Mammary epithelial cell (primary cell): ENCODE results near the gene ACO1.

ENCODE experiments used
- EZH2 ChIP-seq: IDR thresholded peaks from 2 replicates; pipeline ENCODE4 v1.6.1; 2012; ENCODE audit warnings: low read length, inconsistent platforms, borderline replicate concordance
- TF ChIP-seq, protein P1 (sequence below), 2 donors: IDR thresholded peaks in 1 of 2; conservative IDR thresholded peaks in 1 of 2; 2 replicates each; pipeline ENCODE4 v1.5.1; 2011 to 2012; ENCODE audit warnings: inconsistent platforms in 2 of 2, low read length in 2 of 2, mild to moderate bottlenecking in 2 of 2, control low read depth in 1 of 2, low read depth in 1 of 2; ENCODE audit not compliant: insufficient read depth in 1 of 2; ENCODE audit errors: extremely low read depth in 1 of 2

DNA sequence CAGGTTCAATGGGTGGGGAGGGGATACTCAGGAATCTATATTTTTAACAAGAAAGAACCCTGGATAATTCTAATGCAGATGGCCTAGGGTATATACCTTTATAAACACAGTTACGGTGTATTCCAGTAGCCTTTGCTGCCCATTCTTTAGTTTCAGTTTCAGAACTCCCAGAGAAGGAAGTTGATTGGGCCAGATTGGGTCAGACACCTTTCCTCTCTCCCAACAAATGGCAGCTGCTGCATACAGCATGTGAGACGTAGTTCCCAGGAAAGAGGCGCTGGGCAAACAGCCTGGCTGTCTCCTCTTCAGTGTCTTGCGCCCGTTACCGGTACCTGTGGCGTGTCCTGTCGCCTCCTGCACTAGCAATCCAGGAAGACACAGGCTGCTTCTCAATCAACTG is 20.4 kb downstream of the ACO1 start:
- TF ChIP-seq, protein P1, sequence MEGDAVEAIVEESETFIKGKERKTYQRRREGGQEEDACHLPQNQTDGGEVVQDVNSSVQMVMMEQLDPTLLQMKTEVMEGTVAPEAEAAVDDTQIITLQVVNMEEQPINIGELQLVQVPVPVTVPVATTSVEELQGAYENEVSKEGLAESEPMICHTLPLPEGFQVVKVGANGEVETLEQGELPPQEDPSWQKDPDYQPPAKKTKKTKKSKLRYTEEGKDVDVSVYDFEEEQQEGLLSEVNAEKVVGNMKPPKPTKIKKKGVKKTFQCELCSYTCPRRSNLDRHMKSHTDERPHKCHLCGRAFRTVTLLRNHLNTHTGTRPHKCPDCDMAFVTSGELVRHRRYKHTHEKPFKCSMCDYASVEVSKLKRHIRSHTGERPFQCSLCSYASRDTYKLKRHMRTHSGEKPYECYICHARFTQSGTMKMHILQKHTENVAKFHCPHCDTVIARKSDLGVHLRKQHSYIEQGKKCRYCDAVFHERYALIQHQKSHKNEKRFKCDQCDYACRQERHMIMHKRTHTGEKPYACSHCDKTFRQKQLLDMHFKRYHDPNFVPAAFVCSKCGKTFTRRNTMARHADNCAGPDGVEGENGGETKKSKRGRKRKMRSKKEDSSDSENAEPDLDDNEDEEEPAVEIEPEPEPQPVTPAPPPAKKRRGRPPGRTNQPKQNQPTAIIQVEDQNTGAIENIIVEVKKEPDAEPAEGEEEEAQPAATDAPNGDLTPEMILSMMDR (conservative IDR thresholded peaks at IDR 0.05 in 1 of 2, IDR thresholded peaks at IDR 0.05 in 1 of 2; ENCODE audit: extremely low read depth in 1 of 2, insufficient read depth in 1 of 2, low read depth in 1 of 2, low read length in 2 of 2): no peak
- TF ChIP-seq EZH2: no peak
